GM19463 (cell line): ENCODE results near the gene TOP2A.

Experiments
- ATAC-seq: cut with Tn5 transposase; IDR thresholded peaks from one replicate; pipeline ENCODE4 v1.9.1; 2021; ENCODE audit warnings: mild to moderate bottlenecking, moderate library complexity; ENCODE audit not compliant: unreplicated experiment

TOP2A gene

GRCh38 chr17:40453881-40454612 is 36.4 kb upstream of the TOP2A start:
- no peak for ATAC-seq

DNA sequence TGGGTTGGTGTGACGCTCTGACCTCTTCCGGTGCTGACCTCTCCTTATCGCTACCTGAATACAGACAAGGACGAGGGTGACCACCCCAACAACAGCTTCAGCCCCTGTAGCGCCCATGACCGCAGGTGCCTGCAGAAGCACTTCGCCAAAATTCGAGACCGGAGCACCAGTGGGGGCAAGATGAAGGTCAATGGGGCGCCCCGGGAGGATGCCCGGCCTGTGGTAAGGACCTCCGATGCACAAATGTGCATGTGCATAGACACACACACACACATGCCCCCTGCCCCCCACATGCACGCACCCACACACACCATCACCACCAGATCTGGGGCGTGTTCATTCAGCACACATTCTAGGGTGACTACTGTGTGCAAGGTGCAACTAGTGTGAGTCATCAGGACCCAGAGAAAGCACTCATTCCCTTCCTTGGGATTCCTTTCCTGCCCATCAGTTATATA is 35.3 kb upstream of the TOP2A start:
- no peak for ATAC-seq

- ATAC-seq = no peak
Observed at GRCh38 chr17:40452216-40452787, 34.6 kb upstream of the TOP2A start.

- no peak for ATAC-seq
Observed at GRCh38 chr17:40451420-40451819, 33.7 kb upstream of the TOP2A start.

DNA sequence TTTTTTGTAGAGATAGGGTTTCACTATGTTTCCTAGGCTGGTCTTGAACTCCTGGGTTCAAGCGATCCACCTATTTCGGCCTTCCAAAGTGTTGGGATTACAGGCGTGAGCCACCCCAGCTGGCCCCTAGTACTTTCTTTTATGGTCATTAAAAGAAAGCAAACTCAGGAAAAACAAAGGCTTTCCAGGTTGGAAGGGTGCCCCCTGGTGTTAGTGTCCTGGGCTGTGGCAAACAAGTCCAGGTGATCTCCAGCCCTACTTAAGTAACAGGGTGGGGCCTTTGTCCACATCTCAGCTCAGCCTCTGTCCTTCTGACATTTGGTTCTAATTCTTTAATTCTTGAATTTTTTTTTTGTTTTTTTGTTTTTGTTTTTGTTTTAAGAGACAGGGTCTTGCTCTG is 32.5 kb upstream of the TOP2A start:
- no peak for ATAC-seq

- ATAC-seq = no peak
Observed at GRCh38 chr17:40448639-40449261, 31.1 kb upstream of the TOP2A start.

DNA sequence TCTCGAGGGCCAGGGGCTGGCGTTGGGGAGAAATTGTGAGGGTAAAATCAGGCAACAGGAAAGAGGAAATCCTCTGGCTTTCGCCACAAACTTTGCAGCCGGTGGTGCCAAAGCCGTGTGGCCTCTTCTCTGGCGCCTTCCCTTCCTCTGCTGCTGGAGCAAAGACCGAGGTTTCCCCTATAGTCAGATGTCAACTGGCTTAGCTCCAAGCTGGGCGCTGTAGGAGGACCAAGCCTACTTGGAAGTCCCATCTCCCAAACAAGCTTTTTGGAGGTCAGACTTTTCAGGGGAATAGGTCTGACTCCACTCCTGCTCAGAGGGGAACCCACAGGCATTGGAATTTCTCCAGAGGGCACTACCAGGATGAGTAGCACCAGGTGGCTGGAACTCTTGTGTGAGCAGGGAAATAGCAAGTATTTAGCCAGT is 30.5 kb upstream of the TOP2A start:
- ATAC-seq = no peak

DNA sequence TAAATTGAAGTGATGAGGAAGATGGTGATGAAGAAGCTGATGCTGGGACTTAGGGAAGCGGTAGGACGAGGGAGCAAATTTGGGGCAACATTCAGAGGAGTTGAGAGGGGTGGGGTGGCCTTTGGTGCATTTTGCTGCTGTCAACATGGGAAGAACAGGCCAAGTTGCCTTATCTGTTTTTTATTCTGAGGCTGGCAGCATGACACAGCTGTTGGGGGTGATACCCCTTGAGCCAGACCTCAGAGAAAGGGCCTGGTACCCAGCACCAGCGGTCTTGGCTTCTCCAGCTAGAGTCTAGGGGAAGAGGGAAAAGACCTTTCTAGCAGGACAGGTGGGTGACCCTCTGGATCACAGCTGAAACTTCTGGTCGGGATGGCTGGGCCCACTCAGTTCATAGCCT is 30.1 kb upstream of the TOP2A start:
- no peak for ATAC-seq

DNA sequence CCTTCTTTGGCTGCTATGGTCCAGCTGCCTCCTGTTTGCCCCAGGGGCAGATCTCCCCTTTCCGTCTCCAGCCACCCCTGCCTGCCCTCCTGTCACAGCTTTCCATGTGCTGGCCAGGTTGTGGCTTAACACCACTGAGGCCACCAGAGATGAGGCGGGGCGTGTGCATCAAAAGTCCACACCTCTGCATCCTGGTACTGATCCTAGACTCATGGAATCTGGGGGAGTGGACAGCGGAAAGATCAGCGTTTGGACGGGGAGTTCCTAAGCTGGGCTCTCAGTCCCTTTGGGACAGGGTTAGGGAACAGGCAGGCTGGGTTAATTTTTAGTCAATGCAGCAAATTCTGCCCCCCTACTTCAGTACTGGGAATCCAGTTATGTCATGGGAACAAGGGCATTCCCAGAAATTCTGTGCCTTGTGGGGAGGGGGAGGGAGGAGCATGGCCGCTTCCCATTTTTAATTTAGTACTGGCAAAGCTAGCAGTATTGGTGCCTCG is 29.5 kb upstream of the TOP2A start:
- ATAC-seq = no peak

GRCh38 chr17:40445751-40446468 is 28.2 kb upstream of the TOP2A start:
- ATAC-seq = no peak

- ATAC-seq = no peak
Observed at GRCh38 chr17:40443988-40444899, 26.5 kb upstream of the TOP2A start.

DNA sequence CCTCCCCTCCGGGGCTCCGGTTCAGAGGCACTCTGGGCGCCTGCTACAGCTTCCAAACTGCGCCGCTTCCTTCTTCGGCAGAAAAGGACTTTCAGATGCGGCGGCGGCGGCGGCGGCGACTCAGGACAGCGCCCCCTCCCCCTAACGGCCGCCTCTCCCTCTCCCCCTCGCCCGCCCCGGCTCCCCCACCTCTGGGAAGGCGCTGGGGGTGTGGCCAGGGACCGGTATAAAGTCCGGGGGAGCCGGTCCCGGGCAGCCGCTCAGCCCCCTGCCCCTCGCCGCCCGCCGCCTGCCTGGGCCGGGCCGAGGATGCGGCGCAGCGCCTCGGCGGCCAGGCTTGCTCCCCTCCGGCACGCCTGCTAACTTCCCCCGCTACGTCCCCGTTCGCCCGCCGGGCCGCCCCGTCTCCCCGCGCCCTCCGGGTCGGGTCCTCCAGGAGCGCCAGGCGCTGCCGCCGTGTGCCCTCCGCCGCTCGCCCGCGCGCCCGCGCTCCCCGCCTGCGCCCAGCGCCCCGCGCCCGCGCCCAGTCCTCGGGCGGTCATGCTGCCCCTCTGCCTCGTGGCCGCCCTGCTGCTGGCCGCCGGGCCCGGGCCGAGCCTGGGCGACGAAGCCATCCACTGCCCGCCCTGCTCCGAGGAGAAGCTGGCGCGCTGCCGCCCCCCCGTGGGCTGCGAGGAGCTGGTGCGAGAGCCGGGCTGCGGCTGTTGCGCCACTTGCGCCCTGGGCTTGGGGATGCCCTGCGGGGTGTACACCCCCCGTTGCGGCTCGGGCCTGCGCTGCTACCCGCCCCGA is 25.7 kb upstream of the TOP2A start, which contains the start of gene IGFBP4:
TSS of gene IGFBP4 (plus strand) at position 255 of the 792 bp plus-strand sequence. CDS start at position 541, 286 bp downstream.
- ATAC-seq = peak; percentile 50

DNA sequence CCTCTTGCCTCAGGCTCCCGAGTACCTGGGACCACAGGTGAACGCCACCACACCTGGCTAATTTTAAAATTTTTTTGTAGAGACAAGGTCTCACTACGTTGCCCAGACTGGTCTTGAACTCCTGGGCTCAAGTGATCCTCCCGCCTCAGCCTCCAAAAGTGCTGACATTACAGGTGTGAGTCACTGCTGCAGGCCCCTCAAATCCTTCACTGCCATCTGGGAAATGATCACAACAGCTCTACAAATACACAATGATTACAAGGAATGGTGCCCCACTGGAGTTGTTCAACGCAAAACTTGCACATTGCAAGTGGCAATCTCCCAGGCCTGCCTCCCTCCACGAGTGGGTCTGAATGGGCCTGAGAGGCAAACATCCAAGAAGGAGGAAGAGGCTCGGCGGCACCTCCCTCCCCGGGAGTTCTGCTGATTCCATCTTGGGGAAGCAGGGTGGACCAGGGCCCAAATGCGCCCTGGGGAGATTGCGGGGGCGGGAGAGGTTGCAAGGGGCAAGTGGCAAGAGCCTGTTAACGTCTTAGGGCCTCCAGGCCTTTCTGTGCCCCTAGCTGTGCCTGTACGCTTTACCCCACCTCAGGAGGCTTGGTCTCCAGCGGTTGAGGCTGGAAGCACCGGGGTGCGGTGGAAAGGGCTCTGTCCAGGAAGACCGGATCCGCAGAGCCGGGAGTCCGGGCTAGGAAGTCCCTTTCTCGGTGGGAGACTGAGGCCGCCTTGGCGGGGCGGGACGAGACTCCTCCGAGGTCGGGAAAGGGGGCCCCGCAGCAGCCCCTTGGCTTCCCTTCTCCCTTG is 24.9 kb upstream of the TOP2A start:
- no peak for ATAC-seq

- ATAC-seq = no peak
Observed at GRCh38 chr17:40440166-40440565, 22.5 kb upstream of the TOP2A start.

DNA sequence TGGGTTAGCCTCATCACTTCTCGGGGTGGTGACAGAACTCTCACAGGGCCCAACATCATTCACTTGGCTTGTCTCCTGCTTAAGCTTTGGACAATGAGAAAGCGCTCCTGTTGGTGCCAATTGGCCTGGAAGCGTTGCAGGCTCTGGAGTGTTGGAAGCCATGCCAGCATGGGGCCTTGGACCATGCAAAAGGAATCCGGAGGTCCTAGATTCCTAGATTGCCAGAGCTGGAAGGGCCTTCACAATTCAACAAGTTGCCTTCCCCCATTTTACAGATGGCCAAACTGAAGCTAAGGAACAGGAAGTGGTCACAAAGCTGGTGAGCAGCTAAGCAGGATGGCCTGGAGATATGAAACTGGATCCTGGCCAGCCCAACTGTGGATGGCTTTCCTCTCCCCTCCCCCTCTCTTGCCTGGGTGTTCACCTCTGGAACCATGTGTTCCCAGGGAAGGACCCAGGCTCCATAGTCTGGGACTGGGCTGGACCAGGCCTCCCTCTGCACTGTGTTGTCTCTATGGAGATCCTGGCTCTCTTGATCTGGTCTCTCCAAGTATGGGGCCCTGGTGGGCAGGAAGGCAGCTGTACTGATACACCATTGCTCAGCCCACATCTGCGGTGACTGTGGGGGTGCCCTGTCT is 19.5 kb upstream of the TOP2A start:
- no peak for ATAC-seq

GRCh38 chr17:40436636-40437035 is 18.9 kb upstream of the TOP2A start:
- ATAC-seq = no peak

DNA sequence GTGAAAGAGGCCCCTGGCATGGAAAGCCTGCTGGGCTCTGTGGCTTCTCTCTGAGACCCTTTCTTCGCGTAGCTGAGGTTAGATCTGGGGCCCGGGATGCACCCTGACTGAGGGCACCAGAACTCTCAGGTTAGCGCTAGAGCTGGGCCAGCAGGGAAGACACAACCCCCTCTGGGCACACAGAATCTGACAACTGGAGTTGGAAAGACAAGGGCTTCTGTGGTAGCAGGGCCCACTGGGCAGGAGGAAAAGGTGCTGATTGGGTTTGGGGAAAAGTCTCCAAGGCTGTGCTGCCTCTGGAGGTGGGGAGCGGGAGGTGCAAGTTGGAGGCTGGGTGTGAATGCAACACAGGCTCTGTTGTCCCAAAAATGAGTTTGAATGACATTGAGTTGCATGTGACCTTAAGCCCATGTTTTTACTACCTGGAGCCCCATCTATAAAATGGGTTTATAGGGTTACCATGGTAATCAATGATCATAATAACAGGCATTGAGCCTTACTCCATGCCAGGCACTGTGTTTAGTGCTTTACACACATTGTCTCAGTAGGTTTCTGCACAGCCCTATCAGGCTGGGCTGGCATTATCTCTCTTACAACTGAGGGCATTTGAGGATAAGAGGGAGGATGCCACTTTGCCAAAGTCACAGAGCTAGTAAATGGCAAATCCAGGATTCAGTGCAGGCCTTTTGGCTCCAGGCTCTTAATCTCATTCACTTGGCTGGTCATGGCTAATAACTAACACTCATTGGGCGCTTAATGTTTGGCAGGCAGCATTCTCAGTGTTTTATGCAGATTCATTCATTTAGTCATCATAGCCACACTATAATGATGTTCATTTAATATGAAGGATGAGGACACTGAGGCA is 16.1 kb upstream of the TOP2A start:
- ATAC-seq = no peak
